H1 (cell line): ENCODE measurements around the gene OBI1.

Source experiments
- CEBPB ChIP-seq: IDR thresholded peaks from 2 replicates; pipeline ENCODE4 v1.6.1; 2012; ENCODE audit warnings: low read depth, low read length
- SIN3A ChIP-seq, 2 experiments: IDR thresholded peaks in 1 of 2; conservative IDR thresholded peaks in 1 of 2; 2 replicates each; pipeline ENCODE4 v1.6.1; 2011 to 2012; ENCODE audit warnings: low read length in 2 of 2, improper control_type of control experiment in 1 of 2, low read depth in 1 of 2, mild to moderate bottlenecking in 1 of 2
- TF ChIP-seq, protein P1 (sequence below), 3 experiments: IDR thresholded peaks; 1 replicate in 2 of 3; 2 replicates in 1 of 3; pipeline versions ENCODE4 v1.5.1 to v1.6.1; 2011; ENCODE audit warnings: low read length in 3 of 3, mild to moderate bottlenecking in 3 of 3, inconsistent platforms in 2 of 3, low read depth in 1 of 3, moderate library complexity in 1 of 3; ENCODE audit not compliant: insufficient read depth in 1 of 3; ENCODE audit errors: control extremely low read depth in 1 of 3
- TF ChIP-seq, protein P2 (sequence below): IDR thresholded peaks from 2 replicates; pipeline ENCODE4 v1.6.1; 2012; ENCODE audit warnings: inconsistent platforms

DNA sequence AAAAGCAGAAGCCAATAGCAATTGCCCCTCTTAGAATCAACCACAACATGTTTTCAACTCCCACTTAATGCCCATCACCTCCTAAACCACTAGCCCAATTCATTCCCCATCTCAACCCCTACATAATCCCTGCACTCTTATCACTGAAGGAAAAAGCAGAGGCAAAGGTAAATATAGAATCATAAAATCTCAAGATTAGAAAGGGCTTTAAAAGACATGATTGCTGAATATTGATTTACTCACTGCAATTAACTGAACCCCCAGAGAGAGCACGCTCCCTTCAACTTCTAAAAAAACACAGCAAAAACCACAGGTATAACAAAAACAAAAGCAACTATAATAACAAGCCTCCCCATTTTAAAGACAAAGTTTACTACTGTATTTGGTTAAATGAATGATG is 40.5 kb downstream of the OBI1 start:
- TF ChIP-seq, protein P1, sequence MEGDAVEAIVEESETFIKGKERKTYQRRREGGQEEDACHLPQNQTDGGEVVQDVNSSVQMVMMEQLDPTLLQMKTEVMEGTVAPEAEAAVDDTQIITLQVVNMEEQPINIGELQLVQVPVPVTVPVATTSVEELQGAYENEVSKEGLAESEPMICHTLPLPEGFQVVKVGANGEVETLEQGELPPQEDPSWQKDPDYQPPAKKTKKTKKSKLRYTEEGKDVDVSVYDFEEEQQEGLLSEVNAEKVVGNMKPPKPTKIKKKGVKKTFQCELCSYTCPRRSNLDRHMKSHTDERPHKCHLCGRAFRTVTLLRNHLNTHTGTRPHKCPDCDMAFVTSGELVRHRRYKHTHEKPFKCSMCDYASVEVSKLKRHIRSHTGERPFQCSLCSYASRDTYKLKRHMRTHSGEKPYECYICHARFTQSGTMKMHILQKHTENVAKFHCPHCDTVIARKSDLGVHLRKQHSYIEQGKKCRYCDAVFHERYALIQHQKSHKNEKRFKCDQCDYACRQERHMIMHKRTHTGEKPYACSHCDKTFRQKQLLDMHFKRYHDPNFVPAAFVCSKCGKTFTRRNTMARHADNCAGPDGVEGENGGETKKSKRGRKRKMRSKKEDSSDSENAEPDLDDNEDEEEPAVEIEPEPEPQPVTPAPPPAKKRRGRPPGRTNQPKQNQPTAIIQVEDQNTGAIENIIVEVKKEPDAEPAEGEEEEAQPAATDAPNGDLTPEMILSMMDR (IDR thresholded peaks at IDR 0.05; ENCODE audit: control extremely low read depth in 1 of 3, insufficient read depth in 1 of 3, low read depth in 1 of 3, low read length in 3 of 3): no peak
- no peak for TF ChIP-seq SIN3A (conservative IDR thresholded peaks at IDR 0.05 in 1 of 2, IDR thresholded peaks at IDR 0.05 in 1 of 2; ENCODE audit: low read depth in 1 of 2, low read length in 2 of 2)
- TF ChIP-seq CEBPB: no peak
- TF ChIP-seq, protein P2, sequence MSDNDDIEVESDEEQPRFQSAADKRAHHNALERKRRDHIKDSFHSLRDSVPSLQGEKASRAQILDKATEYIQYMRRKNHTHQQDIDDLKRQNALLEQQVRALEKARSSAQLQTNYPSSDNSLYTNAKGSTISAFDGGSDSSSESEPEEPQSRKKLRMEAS: no peak
